NCI-H1105 treated with DMSO at 0.1 percent for 48 hours (cell line): Measurements from ENCODE around the gene ELP6.

ENCODE experiments used
- DNase-seq: peaks from one replicate; lab custom pipeline; 2025; lab: John Stamatoyannopoulos, UW

The ELP6 gene

GRCh38 chr3:47513125-47513929, at the start of gene ELP6:
Gene ELP6, minus strand, starts transcription at chr3:47513712. Its CDS starts 122 bp downstream, at chr3:47513590.
- peak; percentile 89 for DNase-seq

GRCh38 chr3:47556351-47556750, 42.8 kb upstream of the ELP6 start:
- DNase-seq, result no peak

GRCh38 chr3:47554335-47554734, 40.8 kb upstream of the ELP6 start:
- DNase-seq, result no peak

DNA sequence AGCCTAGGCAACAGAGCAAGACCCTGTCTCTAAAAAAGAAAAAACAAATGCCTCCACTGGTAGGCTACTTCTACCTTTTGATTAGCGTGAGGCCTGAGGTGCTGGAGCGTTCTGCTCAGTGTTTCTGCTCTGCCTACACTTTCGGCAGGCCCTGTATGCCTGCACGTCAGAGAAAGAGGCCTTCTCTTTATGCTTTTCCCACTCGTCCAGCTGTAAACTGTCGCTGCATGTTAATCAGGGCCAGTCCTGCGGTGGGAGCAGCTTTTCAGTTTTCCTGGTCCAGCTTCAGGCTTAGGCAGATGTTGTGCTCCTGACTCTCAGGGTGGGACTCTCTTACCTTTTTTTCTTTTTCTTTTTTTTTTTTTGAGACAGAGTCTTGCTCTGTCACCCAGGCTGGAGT, 39.9 kb upstream of the ELP6 start:
- DNase-seq, result no peak

- no peak for DNase-seq
Observed at GRCh38 chr3:47542471-47543173, 29.1 kb upstream of the ELP6 start.

DNA sequence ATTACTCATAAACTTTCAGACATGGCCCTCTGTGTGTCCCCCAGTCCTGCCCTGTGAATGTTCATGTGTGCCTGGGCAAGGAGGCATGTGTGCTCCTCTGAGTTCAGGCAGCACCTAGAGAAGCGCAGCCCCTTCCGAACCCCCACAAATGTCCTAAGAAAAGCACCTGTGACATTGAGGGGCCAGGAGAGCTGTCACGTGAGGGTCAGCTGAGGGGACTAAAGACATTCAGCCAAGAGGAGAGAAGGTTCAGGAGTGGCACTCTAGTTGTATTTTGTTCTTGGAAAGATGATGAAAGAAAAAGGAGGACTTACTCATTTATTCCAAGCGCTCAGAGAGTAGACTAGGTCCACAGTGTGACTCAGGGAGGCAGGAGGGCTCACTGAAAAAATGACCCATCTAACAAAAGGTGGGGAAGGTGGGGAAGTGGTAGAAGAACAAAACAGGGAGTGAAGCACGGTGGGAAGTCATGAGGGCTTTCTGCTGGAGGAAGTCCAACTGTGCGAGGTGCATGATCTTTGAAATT, 28.1 kb upstream of the ELP6 start:
- no peak for DNase-seq

- DNase-seq, result no peak
Observed at GRCh38 chr3:47540281-47540680, 26.8 kb upstream of the ELP6 start.

DNA sequence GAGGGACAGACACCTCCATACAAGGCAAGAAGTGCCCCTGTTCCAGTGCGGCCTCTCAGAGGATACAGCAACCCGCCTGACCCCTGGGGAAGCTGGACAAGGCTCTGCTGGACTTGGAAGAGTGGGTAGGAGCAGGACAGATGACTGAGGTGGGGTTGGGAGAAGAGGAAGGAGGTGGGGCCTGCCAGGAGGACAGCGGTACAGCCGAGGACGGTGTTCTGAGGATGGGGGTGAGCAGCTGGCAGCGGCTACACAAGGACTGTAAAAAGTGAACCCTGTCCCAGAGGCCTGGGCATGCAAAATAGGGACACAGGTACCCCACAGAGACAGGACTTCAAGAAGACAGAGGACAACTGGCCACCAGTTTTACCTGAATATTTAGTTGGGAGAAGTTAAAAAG, 23.5 kb upstream of the ELP6 start:
- DNase-seq, result no peak

- no peak for DNase-seq
Observed at GRCh38 chr3:47536221-47536891, 22.8 kb upstream of the ELP6 start.

DNA sequence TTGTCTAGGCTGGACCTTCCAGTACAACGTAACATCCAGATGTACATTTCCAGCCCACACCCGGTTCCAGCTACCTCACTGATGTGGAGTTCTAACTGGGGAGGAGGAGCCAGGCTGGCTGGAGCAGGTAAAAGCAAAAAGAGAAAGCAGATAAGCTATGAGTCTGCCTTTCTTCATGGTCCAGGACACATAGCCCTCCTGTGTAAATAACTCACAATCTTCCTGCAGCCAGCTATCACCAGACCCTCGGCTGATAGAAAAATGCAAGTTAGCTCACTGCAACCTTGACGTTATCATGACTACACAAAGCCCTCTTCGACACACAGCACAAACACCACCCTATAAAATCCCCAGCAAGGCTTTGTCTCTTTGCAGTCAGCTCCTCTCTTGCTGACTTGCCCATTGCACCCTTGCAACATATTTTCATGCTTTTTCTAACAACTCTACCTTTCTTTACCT, 20.5 kb upstream of the ELP6 start:
- DNase-seq, result no peak

GRCh38 chr3:47533481-47533880, 20.0 kb upstream of the ELP6 start:
- DNase-seq, result no peak

DNA sequence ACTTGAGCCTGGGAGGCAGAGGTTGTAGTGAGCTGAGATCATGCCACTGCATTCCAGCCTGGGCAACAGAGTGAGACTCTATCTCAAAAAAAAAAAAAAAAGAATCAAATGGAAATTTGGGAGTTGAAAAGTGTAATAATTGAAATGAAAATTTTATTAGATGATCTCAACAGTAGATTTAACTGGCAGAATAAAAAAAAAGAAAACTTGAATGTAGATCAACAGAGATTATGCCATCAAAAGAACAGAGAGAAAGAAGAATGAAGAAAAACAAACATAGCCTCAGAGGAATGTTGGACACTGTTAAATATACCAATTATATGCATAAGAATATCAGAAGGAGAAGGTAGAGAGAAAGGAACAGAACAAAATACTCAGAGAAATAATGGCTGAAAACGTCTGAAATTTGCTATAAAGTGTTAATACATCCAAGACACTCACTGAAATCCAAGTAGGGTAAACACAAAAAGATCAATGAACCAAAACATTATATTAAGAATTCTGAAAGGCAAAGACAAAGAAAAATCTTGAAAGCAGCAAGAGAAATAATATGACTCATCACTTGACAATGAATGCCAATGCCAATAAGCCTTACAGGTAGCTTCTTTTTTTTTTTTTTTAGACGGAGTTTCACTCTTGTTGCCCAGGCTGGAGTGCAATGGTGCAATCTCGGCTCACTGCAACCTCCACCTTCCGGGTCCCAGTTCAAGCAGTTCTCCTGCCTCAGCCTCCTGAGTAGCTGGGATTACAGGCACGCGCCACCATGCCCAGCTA, 14.6 kb upstream of the ELP6 start:
- no peak for DNase-seq

GRCh38 chr3:47525617-47526016, 12.1 kb upstream of the ELP6 start:
- no peak for DNase-seq

DNA sequence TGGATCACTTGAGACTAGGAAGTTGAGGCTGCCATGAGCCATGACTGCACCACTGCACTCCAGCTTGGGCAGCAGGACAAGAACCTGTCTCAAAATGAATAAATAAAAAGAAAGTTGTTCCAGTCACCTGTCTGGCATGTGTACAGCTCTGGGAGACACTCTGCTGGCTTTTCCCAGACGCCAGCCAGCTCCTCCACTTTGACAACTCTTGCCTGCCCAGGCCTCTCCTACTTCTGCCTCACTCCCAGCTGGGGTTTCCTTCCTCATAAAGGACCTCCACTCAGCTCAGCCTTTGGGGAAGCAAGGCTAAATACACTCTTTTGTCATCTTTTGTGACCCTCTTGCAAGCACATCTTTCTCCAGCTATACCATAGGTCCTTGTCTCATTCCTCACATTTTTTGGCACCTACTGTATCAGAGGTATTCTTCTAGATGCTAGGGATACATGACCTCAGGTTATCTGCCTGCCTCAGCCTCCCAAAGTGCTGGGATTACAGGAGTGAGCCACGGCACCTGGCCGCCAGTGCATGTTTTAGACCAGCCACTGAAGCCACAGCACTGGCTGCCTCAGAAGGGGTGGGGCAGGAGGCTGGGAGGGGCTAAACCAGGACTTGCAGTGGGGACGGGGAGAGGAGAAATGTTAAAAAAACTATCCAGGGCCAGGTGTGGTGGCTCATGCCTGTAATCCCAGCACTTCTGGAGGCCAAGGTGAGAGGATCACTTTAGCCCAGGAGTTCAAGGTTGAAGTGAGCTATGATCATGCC, 10.0 kb upstream of the ELP6 start:
- no peak for DNase-seq

GRCh38 chr3:47522082-47522987, 8.8 kb upstream of the ELP6 start:
- peak; percentile 83 for DNase-seq

DNA sequence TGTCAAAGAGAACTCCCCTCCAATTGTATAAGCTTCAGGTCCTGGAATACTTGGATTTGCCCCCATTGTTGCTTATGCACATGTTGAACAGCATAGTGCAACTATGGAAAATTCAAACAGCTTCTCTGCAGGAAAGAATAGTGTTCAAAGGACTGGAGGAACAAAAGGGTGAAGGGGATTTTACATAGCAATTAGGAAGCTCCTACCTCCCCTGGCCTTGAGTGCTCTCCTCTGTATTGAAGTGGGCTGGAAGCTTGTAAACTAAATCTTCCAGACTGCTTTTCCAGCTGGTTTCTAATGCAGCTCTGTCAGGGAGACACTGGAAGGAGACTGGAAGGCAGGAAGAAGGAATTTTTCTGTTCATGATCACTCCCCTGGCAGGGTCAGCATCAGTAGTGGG, 7.2 kb upstream of the ELP6 start:
- no peak for DNase-seq

- DNase-seq, result no peak
Observed at GRCh38 chr3:47517937-47518336, 4.4 kb upstream of the ELP6 start.

DNA sequence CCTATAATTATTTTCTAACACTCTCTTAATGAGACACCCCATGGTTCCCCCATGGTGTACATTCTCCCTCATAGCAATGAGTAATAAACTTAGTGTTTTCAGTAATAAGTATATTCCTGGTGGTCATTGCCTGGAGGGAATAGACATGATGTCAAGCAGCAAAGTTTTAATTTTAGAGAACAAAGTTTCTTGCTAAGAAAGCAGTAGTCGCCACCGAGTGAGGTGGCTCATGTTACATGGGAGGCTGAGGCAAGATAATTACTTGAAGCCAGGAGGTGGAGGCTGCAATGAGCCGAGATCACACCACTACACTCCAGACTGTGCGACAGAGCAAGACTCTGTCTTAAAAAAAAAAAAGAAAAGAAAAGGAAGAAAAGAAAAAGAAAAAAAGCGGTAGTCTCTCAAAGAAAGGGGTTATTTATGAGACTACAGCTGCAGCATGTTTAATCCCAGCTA, 2.4 kb upstream of the ELP6 start:
- DNase-seq, result no peak

DNA sequence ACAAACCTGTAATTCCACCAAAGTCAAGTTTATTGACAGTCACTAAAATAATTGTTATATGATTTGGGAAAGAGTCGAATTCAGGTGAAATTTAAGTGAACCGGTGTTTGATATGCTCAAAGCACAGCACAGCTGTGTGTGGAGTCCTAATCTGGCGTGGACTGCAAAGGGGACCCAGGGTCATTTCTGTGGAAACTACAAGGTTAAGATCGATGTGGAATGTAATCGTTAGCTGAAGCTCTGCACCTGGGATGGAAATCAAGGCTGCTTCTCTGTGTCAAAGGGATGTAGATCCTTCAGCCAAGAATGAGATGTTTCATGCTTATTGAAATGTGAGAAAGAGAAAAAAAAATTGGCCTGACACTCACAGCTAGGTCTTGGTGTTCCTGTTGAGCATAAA, 1.6 kb upstream of the ELP6 start:
- no peak for DNase-seq
